Nucleus accumbens (tissue), 56 donors: ENCODE data around the gene EYA2.
"Not testable (repeated sequence)": the region's sequence is repeated elsewhere in the genome, so short reads cannot be mapped to it uniquely, and the experiment has no call there.

ENCODE experiments used
- DNase-seq, 56 donors: peaks; one replicate each; lab custom pipeline; 2025; lab: John Stamatoyannopoulos, UW

EYA2 gene

GRCh38 chr20:46929902-46930301, 35.3 kb downstream of the EYA2 start:
- DNase-seq: no peak

GRCh38 chr20:46930640-46931339, 36.1 kb downstream of the EYA2 start:
- no peak for DNase-seq

GRCh38 chr20:46931699-46932098, 37.1 kb downstream of the EYA2 start:
- no peak for DNase-seq

- not testable (repeated sequence) for DNase-seq
Observed at GRCh38 chr20:46932439-46932838, 37.8 kb downstream of the EYA2 start.

GRCh38 chr20:46933150-46933549, 38.5 kb downstream of the EYA2 start:
- no peak for DNase-seq

- no peak for DNase-seq
Observed at GRCh38 chr20:46934746-46935287, 40.2 kb downstream of the EYA2 start.

GRCh38 chr20:46935394-46936017, 40.9 kb downstream of the EYA2 start:
- no peak for DNase-seq

GRCh38 chr20:46936415-46937156, 41.9 kb downstream of the EYA2 start:
- peak in 3 of 56 donors; percentile 4 to 19 (median 6) for DNase-seq

- DNase-seq: no peak
Observed at GRCh38 chr20:46937157-46937523, 42.5 kb downstream of the EYA2 start.

- DNase-seq: no peak
Observed at GRCh38 chr20:46937533-46938226, 43.0 kb downstream of the EYA2 start.

- no peak for DNase-seq
Observed at GRCh38 chr20:46938434-46938833, 43.8 kb downstream of the EYA2 start.

GRCh38 chr20:46939031-46939965, 44.7 kb downstream of the EYA2 start:
- no peak for DNase-seq

GRCh38 chr20:46940616-46941015, 46.0 kb downstream of the EYA2 start:
- no peak for DNase-seq

GRCh38 chr20:46941404-46941803, 46.8 kb downstream of the EYA2 start:
- no peak for DNase-seq

GRCh38 chr20:46943861-46944591, 49.4 kb downstream of the EYA2 start:
- no peak for DNase-seq

- DNase-seq: no peak
Observed at GRCh38 chr20:46945465-46945864, 50.8 kb downstream of the EYA2 start.

- DNase-seq: no peak
Observed at GRCh38 chr20:46946181-46946624, 51.6 kb downstream of the EYA2 start.

- no peak for DNase-seq
Observed at GRCh38 chr20:46946796-46947195, 52.2 kb downstream of the EYA2 start.

GRCh38 chr20:46948081-46948480, 53.4 kb downstream of the EYA2 start:
- DNase-seq: no peak
